Measurements from ENCODE around the gene LYRM4. TPM values are rescaled to one million over a fixed set of nuclear protein-coding genes. Genes with fewer than 3 reads are reported as not detected.

The LYRM4 gene
- total RNA-seq, 1 donor from 2014 or later = 20.4 TPM

GRCh38 chr6:5146398-5146797, 114.4 kb downstream of the LYRM4 start:
- no peak for DNase-seq (ENCODE audit: low read depth, low spot score)

GRCh38 chr6:5143634-5144311, 117.0 kb downstream of the LYRM4 start:
- DNase-seq (ENCODE audit: low read depth, low spot score) = peak; percentile 46

- DNase-seq (ENCODE audit: low read depth, low spot score) = no peak
These were observed 117.8 kb downstream of the LYRM4 start for GRCh38 chr6:5142915-5143314.

GRCh38 chr6:5142131-5142530, 118.6 kb downstream of the LYRM4 start:
- DNase-seq (ENCODE audit: low read depth, low spot score) = no peak

- DNase-seq (ENCODE audit: low read depth, low spot score) = no peak
These were observed 119.7 kb downstream of the LYRM4 start for GRCh38 chr6:5141046-5141445.

- no peak for DNase-seq (ENCODE audit: low read depth, low spot score)
These were observed 120.7 kb downstream of the LYRM4 start for GRCh38 chr6:5139828-5140771.

GRCh38 chr6:5138995-5139827, 121.5 kb downstream of the LYRM4 start:
- no peak for DNase-seq (ENCODE audit: low read depth, low spot score)

- DNase-seq (ENCODE audit: low read depth, low spot score) = no peak
These were observed 123.9 kb downstream of the LYRM4 start for GRCh38 chr6:5136851-5137250.

- peak; percentile 13 for DNase-seq (ENCODE audit: low read depth, low spot score)
These were observed 124.9 kb downstream of the LYRM4 start for GRCh38 chr6:5135788-5136376.

GRCh38 chr6:5133943-5134342, 126.8 kb downstream of the LYRM4 start:
- DNase-seq (ENCODE audit: low read depth, low spot score) = no peak

GRCh38 chr6:5132731-5133130, 128.0 kb downstream of the LYRM4 start:
- DNase-seq (ENCODE audit: low read depth, low spot score) = peak; percentile 82

- no peak for DNase-seq (ENCODE audit: low read depth, low spot score)
These were observed 130.4 kb downstream of the LYRM4 start for GRCh38 chr6:5130135-5130866.

- no peak for DNase-seq (ENCODE audit: low read depth, low spot score)
These were observed 132.4 kb downstream of the LYRM4 start for GRCh38 chr6:5128351-5128750.

- DNase-seq (ENCODE audit: low read depth, low spot score) = no peak
These were observed 133.6 kb downstream of the LYRM4 start for GRCh38 chr6:5127106-5127687.

GRCh38 chr6:5126214-5126613, 134.5 kb downstream of the LYRM4 start:
- DNase-seq (ENCODE audit: low read depth, low spot score) = no peak

- DNase-seq (ENCODE audit: low read depth, low spot score) = no peak
These were observed 135.4 kb downstream of the LYRM4 start for GRCh38 chr6:5125152-5126006.

GRCh38 chr6:5124526-5124925, 136.2 kb downstream of the LYRM4 start:
- no peak for DNase-seq (ENCODE audit: low read depth, low spot score)

GRCh38 chr6:5123296-5124143, 137.2 kb downstream of the LYRM4 start:
- no peak for DNase-seq (ENCODE audit: low read depth, low spot score)

Data from pulmonary artery endothelial cell (primary cell).